Keratinocyte (primary cell): ENCODE measurements around the gene PDIA4.

ENCODE experiments used
- EZH2 ChIP-seq: IDR thresholded peaks from one replicate; pipeline ENCODE4 v1.6.1; 2012; ENCODE audit warnings: inconsistent platforms, mild to moderate bottlenecking, low read length, moderate library complexity
- TF ChIP-seq, protein P1 (sequence below), 3 experiments: IDR thresholded peaks in 1 of 3; conservative IDR thresholded peaks in 1 of 3; optimal IDR thresholded peaks in 1 of 3; 2 replicates in 2 of 3; 3 replicates in 1 of 3; pipeline versions ENCODE3 to v1.5.1; 2011; ENCODE audit warnings: low read length in 3 of 3, mild to moderate bottlenecking in 3 of 3, moderate library complexity in 2 of 3, control low read depth in 1 of 3, inconsistent platforms in 1 of 3; ENCODE audit not compliant: insufficient read depth in 2 of 3; ENCODE audit errors: extremely low read depth in 1 of 3

DNA sequence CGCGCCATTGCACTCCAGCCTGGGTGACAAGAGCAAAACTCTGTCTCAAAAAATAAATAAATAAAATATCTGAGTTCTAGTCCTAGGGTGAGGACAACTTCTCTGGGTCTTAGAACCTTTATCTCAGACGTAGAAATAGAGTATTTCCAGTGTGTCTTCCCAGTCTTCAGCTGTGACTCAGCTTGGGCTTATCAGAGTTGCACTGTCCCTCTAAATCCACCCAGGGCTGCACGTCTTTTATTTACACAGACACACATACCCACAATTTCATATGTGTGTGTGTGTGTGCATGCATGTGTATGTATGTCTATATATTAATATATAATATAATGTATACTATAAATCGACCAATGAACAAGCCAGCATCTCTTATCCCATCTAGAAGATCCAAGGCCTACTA lies 13.0 kb upstream of the PDIA4 start:
- TF ChIP-seq, protein P1, sequence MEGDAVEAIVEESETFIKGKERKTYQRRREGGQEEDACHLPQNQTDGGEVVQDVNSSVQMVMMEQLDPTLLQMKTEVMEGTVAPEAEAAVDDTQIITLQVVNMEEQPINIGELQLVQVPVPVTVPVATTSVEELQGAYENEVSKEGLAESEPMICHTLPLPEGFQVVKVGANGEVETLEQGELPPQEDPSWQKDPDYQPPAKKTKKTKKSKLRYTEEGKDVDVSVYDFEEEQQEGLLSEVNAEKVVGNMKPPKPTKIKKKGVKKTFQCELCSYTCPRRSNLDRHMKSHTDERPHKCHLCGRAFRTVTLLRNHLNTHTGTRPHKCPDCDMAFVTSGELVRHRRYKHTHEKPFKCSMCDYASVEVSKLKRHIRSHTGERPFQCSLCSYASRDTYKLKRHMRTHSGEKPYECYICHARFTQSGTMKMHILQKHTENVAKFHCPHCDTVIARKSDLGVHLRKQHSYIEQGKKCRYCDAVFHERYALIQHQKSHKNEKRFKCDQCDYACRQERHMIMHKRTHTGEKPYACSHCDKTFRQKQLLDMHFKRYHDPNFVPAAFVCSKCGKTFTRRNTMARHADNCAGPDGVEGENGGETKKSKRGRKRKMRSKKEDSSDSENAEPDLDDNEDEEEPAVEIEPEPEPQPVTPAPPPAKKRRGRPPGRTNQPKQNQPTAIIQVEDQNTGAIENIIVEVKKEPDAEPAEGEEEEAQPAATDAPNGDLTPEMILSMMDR (optimal IDR thresholded peaks at IDR 0.05 in 1 of 3, IDR thresholded peaks at IDR 0.05 in 1 of 3, conservative IDR thresholded peaks at IDR 0.05 in 1 of 3; ENCODE audit: extremely low read depth in 1 of 3, insufficient read depth in 2 of 3, low read length in 3 of 3), result no peak
- TF ChIP-seq EZH2, result no peak
